ENCODE results near the gene BNIP5.

GRCh38 chr6:36376742-36377141 lies 40.1 kb upstream of the BNIP5 start:
- TF ChIP-seq CTCF (conservative IDR thresholded peaks at IDR 0.05) (no peak), ZFX (IDR thresholded peaks at IDR 0.05) (no peak)
